Mucosa of gallbladder (tissue), 1 donor: ENCODE measurements around the gene CSMD2. TPM values are rescaled to one million over a fixed set of nuclear protein-coding genes. Genes with fewer than 3 reads are reported as not detected.

ENCODE experiments used
- DNase-seq: peaks from one replicate; pipeline ENCODE4 v3.0.0-alpha.2; 2020; ENCODE audit warnings: low spot score
- total RNA-seq: library from RNA; stranded (reverse); gene quantifications from one replicate; pipeline ENCODE4 v1.2.1, GENCODE V29; 2021
- donor health status: DM: no; HTN: no; CAD: no.

The CSMD2 gene
- total RNA-seq, 1 donor from 2014 or later = 6.5 TPM

GRCh38 chr1:33743221-33743998 is 421.6 kb downstream of the CSMD2 start:
- no peak for DNase-seq

DNA sequence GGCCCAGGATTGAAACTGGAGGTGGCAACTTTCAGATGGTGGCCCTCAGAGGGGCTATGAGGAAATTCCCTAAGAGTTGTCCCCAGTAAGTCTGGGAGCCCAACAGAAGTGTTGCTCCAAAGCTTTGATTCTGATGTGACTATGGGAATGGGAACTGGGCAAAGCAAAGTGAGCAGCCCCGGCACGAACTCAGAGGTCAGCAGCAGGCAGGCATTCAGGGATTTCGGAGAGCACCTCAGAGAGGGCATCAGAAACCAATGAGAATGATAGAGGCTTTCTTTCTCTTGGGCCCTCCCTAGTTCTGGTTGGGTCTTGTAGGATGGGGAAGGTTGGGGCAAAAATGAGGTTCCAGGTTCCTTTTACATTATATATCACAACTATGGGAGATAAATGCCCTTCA is 422.4 kb downstream of the CSMD2 start:
- no peak for DNase-seq

- DNase-seq = no peak
These were observed 423.3 kb downstream of the CSMD2 start for GRCh38 chr1:33741749-33742148.

GRCh38 chr1:33740040-33740744 is 424.8 kb downstream of the CSMD2 start:
- DNase-seq = no peak

GRCh38 chr1:33738976-33739375 is 426.1 kb downstream of the CSMD2 start:
- DNase-seq = no peak

- DNase-seq = no peak
These were observed 426.5 kb downstream of the CSMD2 start for GRCh38 chr1:33738536-33738935.

DNA sequence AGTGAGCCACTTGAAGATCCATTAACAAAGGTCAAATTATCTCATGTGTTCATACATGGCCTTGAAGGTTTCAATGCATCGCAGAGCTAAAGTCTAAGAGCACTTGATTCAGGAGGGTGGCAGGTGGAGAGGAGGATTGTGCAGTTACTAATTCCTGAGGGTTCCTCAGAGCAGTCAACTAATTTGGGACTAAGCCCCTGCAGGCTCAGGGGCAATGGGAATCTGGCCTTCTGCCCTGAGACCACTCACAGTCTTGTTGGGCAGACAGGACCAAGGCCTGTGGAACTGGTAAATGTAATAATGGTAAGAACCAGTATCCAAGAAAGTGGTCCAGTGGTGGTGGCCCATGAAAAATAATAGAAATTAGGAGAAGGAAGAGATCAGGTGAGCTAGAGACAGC is 428.5 kb downstream of the CSMD2 start:
- DNase-seq = no peak

DNA sequence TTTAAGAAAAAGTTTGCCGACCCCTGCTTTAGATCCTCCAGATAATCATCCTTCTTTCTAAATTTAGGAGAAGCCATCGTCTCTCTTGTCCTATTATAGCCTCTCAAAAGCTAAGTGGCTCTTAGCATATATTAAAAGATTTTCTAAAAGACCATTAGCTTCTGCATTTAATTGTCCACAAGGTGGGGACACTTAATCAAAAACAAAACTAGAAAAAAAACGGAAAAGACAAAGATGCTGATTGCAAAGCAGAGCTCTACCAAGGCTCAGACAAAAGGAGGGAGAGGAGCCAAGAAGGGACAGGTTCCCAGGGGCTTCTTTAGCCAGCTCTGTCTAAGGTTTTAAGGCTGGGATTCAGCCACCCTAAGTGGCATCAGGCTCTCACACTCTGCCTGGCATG is 429.4 kb downstream of the CSMD2 start:
- DNase-seq = no peak

GRCh38 chr1:33727310-33727709 is 437.7 kb downstream of the CSMD2 start:
- no peak for DNase-seq

GRCh38 chr1:33726274-33726804 is 438.7 kb downstream of the CSMD2 start:
- no peak for DNase-seq

DNA sequence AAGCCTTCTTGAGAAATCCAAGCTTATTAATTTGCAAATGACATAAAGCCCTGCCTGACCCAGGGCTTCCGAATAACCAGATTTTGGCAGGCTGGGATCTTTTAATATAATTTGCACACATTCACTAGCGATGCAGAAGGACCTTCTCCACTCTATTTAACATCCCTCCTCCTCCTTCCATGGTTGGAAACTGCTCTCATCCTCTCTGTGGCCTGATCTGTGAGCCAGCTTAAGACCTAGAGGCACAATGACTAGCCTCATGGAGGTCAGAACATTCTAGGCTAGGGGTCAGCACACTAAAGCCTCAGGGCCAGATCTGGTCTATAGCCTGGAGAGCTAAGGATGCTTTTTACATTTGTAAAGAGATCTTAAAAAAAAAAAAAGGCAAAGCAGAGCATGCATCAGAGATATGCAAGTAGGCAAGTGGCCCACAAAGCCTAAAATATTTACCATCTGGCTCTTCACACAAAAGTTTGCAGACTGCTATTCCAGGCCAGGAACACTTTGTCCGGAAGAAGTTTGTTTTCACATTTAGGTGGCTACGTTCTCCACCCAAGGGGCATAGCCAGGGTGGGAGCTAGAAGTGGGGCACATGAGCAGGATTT is 439.4 kb downstream of the CSMD2 start:
- DNase-seq = no peak

DNA sequence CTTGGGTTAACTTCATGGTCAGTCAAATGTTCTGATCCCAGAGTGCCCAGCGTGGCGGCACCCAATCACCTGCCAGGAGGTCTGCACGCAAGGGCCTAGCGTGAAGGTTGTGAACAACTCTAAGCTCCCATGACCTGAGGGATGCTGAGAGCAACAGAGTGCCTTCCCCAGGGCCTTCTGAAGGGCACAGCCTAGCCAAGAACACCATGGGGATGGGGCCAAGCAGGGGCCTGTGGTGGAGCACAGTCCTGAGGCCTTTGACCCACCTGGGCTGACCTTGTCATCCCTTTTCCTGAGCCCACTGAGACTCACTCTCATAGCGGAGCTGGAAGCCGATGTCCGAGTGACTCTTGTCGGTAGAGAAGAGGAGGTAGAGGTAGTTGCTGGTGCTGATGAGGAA is 440.0 kb downstream of the CSMD2 start:
- DNase-seq = no peak

DNA sequence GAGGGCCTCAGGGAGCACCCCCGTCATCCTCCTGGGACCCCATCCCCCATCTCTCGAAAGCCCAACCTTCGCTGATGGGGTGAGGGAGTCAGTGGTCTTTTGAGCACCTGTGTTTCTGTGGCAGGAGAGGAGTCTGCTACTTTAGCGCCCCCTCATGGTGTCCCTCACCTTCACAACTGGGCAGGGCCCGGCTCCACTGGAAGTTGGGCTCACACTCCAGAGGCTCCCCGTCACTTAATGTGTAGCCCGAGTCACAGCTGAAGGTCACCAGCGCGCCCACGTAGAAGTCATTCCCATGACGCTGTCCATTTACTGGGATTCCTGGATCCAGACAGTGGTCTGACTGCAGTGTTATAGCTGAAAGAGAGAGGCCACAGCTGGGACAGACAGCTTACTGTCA is 440.7 kb downstream of the CSMD2 start:
- DNase-seq = no peak

DNA sequence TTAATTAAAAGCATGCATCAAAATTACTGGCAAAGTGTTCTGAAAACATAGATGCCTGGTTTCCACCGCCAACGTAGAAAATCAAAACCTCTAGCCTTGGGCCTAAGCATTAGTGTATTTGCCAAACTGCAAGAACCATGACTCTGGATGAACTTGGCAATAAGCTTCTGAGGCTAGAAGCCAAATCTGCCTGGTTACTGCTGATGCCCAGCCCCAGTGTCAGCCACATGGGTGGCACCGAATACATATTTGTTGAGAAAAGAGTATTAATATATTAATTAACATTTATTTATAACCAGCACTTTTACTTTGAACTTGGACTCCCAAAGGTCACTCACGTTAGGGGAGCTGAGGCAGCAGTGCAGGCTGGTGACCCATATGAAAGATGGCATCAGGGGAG is 441.8 kb downstream of the CSMD2 start:
- DNase-seq = no peak

GRCh38 chr1:33721301-33721815 is 443.7 kb downstream of the CSMD2 start:
- no peak for DNase-seq

DNA sequence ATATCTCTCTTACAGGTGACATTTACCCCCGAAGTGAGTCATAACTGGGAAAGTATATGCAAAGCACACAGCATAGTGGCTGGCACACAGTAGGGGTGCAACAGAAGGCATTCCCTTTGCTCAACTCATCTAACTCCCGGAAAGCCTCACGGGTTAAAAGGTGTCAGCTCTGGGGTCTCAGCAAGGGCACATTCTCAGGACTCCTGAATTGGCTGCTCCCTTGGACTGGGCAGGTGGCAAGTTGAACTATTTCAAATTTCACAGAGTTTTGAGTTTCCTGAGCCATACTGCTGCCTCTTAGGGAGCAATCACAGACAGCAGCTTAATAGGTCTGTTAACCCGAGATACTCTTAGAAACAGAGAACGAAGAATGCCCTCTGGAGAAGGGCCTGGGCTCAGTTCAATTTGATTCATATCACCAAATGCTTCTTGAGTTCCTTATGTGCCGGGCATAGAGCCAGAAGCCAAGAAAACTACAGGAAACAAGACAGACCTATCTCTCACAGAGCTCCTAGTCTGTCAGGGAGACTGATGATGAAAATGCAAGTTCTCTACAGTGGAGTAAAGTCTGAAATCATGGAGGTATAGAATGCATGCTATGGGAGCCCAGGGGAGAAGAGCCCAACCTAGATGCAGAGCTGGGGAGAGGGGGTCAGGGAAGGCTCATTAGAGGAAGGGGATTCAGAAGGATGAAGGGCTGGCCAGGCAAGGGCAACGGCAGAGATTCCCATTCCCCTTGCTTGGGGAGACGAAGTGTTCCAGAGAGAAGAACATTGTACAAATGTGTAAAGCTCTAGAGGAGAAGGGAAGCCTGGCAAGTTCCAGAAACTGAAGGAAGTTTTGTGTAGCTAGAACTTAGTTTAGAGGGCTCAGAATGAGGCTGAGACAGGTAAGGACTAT is 445.0 kb downstream of the CSMD2 start:
- no peak for DNase-seq

- no peak for DNase-seq
These were observed 445.7 kb downstream of the CSMD2 start for GRCh38 chr1:33719326-33719725.

GRCh38 chr1:33718186-33718585 is 446.8 kb downstream of the CSMD2 start:
- DNase-seq = no peak

DNA sequence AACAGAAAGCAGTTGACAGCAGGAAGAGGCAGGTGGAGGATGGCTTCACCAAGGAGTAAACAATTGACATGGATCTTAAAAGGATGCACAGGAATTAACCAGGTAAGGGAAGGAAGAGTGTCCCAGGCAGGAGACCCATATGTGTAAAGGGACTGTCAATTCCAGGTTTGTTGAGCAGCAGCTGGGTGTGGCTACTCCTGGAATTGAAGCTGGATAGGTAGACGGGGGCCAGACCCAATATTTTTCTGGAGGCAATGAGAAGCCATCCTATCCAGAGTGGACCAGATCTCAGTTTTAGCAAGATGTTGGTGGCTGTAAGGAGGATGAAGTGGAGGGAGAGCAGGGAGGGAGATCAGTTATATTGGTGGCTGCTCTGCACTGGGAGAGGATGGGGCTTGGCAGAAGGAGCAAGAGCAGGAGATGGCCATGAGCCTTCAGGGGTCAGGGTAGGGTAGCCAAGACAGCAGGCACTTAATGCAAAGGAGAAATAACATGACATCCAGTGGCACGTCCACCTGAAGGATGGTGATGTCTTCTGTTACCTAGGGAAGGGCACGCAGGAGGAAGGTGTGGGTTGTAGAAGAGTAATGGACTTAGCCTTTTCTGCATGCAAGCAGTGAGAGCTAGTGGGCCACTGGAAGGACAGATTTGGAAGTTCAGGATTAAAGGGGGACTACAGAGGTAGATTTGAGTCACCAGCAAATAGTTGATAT is 447.9 kb downstream of the CSMD2 start:
- DNase-seq = no peak

DNA sequence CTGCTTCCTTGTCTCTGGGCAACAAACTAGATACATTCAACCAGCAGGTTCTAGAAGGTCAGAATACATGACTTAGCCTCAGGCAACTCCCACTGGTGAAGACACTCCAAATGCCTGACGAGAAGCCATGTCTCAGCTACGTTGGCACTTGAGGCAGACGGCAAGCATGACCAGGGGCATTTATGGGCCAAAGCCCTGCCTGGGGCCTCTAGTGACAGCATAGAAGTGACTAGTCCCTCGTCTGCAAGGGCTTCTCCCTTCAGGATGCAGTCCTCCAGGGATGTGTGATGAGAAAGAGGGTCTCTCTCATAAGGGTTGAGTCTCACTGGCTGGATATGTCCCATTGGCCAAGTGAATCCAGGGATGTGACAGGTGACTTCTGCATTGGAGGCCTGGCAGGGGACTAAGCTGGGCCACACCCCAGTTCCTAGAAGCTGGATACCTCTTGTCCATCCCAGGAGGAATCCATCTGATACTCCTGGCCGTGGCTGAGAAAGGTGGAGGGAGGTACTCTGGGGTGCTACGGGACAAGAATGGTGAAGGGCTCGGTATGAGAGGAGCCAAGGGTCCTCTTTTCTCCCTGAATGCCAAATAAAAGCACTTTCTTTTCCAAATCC is 449.7 kb downstream of the CSMD2 start:
- DNase-seq = no peak
